Small intestine (tissue), 7 donors: ENCODE data around the gene PDXP. TPM values are rescaled to one million over a fixed set of nuclear protein-coding genes. Genes with fewer than 3 reads are reported as not detected.

Experiments used
- DNase-seq, 2 donors: peaks; one replicate each; pipeline versions ENCODE4 v3.0.0 to v3.0.0-alpha.2; 2013
- FAIRE-seq: peaks from 2 replicates; lab custom pipeline; 2012; peaks lifted over from hg19 to GRCh38; lab: Jason Lieb, UNC
- H3K27ac ChIP-seq, 3 donors: one replicate each; pipeline ENCODE4 v1.5.1; 2013; ENCODE audit warnings: low read length in 2 of 3, mild to moderate bottlenecking in 2 of 3, control low read depth in 1 of 3, inconsistent platforms in 1 of 3, low read depth in 1 of 3, moderate library complexity in 1 of 3
- H3K27me3 ChIP-seq, 3 donors: one replicate each; pipeline ENCODE4 v1.6.1; 2013; ENCODE audit warnings: low read length in 3 of 3, inconsistent platforms in 1 of 3; ENCODE audit not compliant: control insufficient read depth in 3 of 3, insufficient read depth in 3 of 3
- H3K36me3 ChIP-seq, 3 donors: one replicate each; pipeline ENCODE4 v1.6.1; 2013; ENCODE audit warnings: low read length in 3 of 3, inconsistent platforms in 1 of 3, low read depth in 1 of 3, mild to moderate bottlenecking in 1 of 3, moderate library complexity in 1 of 3; ENCODE audit not compliant: control insufficient read depth in 3 of 3, insufficient read depth in 2 of 3
- H3K4me1 ChIP-seq, 3 donors: one replicate each; pipeline ENCODE4 v1.6.1; 2013; ENCODE audit warnings: low read length in 2 of 3, inconsistent platforms in 1 of 3, low read depth in 1 of 3, mild to moderate bottlenecking in 1 of 3, moderate library complexity in 1 of 3; ENCODE audit not compliant: control insufficient read depth in 3 of 3, insufficient read depth in 2 of 3
- H3K4me3 ChIP-seq, 3 donors: one replicate each; pipeline ENCODE4 v1.5.1; 2013; ENCODE audit warnings: low read length in 3 of 3, control low read depth in 1 of 3, inconsistent platforms in 1 of 3, low read depth in 1 of 3, mild to moderate bottlenecking in 1 of 3, moderate library complexity in 1 of 3
- H3K9me3 ChIP-seq, 2 donors: one replicate each; pipeline ENCODE4 v1.6.1; 2013; ENCODE audit warnings: low read depth in 1 of 2, low read length in 1 of 2; ENCODE audit not compliant: control insufficient read depth in 2 of 2, insufficient read depth in 1 of 2
- WGBS, 3 donors: extraction: QIAGEN DNeasy Blood & Tissue Kit; methylation state at CpG; one replicate each; pipeline ENCODE4 v1.1.7; 2013; 5-methylcytosine and 5-hydroxymethylcytosine counted together
- polyA plus RNA-seq, 4 donors: library from polyadenylated mRNA; stranded (reverse) in 3 of 4; unstranded in 1 of 4; fragments of 200-250 nt in 3 of 4; fragments of 120-200 nt in 1 of 4; gene quantifications; one replicate each; pipeline versions ENCODE4 v1.2.1 to v1.2.3, GENCODE V29; 2013
- donor health status: healthy with polysubstance abuse.
- donor health status: control.
- donor health status: control.
- donor health status: Bipolar disorder and iron deficiency.
- donor health status: healthy.

Gene PDXP
- polyA plus RNA-seq, 4 donors, result 24.1 to 98.6 (median 57.3) TPM

GRCh38 chr22:37631448-37632173 is 26.9 kb upstream of the PDXP start:
- Histone ChIP-seq H3K4me1 (peaks cover 21 to 84% (median 25%) of the 10 kb centered on the region in 3 donors), H3K27ac (peak overlapping the region; percentile 27 to 96 (median 27)), H3K27me3 (no peaks in the 10 kb centered on the region), H3K4me3 (no peak overlapping the region), H3K9me3 (no peaks in the 10 kb centered on the region), H3K36me3 (peaks cover 0 to 83% (median 6%) of the 10 kb centered on the region in 3 donors)
- 66 to 80% (median 72%) methylated on average over 17 to 19 of the region's 19 CpGs for WGBS, 3 donors
- DNase-seq (peak in 1 of 2 donors; percentile 71), FAIRE-seq (no peak)

DNA sequence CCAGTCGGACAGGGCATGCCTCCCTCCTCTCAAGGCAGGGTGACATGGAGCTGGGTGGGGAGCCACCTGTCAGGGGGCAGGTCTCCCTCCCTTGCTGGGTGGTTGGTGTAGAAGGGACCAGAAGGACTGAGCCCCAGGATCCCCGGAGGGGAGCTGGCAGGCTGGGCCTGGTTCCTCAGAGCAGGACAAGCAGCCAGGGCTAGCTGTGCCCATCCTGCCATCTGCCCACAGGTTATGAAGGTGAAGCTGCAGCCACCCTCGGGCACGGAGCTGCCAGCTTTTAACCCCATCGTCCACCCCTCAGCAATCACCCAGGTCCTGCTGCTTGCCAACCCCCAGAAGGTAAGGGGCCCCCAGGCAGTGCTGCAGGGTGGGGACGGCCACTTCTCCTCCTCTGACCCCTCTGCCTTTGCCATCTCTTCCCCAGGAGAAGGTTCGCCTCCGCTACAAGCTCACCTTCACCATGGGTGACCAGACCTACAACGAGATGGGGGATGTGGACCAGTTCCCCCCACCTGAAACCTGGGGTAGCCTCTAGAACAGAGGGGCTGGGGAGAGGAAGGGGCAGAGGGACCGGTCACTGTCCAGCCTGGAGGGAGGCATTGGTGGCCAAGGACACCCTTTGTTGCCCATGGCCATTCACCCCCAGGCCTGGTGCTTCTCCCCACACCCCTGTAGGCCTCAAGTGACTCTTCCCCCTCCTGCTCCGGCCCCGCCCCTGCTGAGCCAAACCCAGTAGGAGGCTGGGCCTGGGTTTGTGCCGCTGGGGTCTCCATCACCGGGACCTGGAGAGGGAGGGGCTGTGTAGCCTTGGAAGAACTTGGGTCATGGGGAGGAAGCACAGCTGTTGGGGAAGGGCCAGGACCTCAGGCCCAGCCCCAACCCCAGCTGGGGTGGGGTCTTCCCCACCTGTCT is 26.1 kb upstream of the PDXP start:
- H3K27me3 ChIP-seq, result no peaks in the 10 kb centered on the region
- no peaks in the 10 kb centered on the region for H3K9me3 ChIP-seq
- DNase-seq (no peak), FAIRE-seq (no peak)
- H3K36me3 ChIP-seq, result peaks cover 0 to 82% (median 6%) of the 10 kb centered on the region in 3 donors
- WGBS, 3 donors, result 69 to 74% (median 69%) methylated on average over 14 of the region's 14 CpGs
- peak overlapping the region in 1 of 3 donors; percentile 4 for H3K4me3 ChIP-seq
- peaks cover 18 to 84% (median 29%) of the 10 kb centered on the region in 3 donors for H3K4me1 ChIP-seq
- H3K27ac ChIP-seq, result peak overlapping the region; percentile 52 to 96 (median 85)

DNA sequence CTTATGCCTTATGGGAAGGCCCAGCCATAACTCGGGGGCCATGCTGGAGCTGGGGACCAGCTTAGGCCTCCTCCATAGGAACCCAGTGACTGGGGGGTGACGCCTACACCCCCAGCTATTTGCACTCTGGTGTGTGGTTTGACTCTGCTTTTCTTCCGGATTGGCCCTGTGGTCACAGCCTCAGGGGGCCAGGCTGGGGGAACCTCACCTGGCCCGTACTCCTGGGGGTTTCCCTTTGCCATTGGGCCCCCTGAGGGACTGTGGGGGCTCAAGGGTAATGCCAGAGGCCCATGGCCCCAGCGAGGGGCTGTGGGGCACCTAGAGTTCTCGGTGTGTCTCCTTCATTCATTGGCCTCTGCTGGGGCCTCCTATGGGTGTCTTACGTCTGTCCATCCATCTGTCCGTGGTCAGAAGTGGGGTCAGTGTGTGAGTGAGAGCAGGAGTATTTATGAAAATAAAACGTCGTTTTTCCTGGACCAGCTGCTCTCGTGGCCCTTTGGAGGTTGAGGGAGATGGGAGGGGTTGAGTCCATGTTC is 25.4 kb upstream of the PDXP start:
- peaks cover 18 to 85% (median 34%) of the 10 kb centered on the region in 3 donors for H3K4me1 ChIP-seq
- WGBS, 3 donors, result 33 to 43% (median 34%) methylated on average over 10 to 11 of the region's 11 CpGs
- H3K36me3 ChIP-seq, result peaks cover 0 to 82% (median 6%) of the 10 kb centered on the region in 3 donors
- no peaks in the 10 kb centered on the region for H3K9me3 ChIP-seq
- DNase-seq (no peak), FAIRE-seq (no peak)
- H3K4me3 ChIP-seq, result peak overlapping the region in 1 of 3 donors; percentile 5
- no peaks in the 10 kb centered on the region for H3K27me3 ChIP-seq
- peak overlapping the region; percentile 84 to 96 (median 85) for H3K27ac ChIP-seq

DNA sequence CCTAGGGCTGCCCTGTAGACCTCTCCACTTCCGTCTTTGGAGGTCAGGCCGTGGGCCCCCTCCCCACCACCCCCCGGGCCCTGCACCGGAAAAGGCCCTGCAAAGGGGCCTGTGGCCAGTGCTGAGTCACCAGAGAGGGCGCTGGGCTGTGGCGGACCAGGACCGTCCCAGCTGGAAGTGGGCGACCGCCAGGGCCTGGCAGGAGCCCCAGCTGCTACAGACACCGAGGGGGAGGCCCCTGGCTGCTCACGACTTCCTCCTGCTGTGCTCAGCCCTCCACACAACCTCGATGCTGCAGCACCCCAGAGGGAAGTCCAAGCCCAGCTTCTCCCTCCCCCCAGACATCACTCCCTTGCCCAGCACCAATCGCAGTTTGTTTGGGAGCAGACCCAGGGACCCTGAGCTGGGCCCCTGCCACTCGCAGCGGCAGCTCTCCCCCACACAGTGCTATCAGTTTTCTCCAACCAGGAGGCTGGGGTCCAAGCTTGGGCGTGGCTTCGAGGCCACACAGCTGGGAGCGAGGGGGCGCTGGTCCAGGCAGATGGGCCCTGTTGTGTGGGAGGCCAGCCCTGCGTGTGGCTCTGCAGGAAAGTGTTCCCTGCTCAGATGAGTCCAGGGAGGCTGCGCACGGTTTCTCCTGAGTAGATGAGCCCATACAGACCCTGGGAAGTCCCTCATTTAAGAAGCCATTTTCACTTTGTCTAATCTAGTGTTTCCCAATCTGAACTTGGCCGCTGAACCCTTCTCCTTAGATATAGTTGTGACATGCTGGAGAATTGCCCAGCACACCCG is 24.7 kb upstream of the PDXP start:
- Histone ChIP-seq H3K27ac (peak overlapping the region; percentile 84 to 96 (median 85)), H3K9me3 (no peaks in the 10 kb centered on the region), H3K27me3 (no peaks in the 10 kb centered on the region), H3K4me1 (peaks cover 18 to 90% (median 34%) of the 10 kb centered on the region in 3 donors), H3K4me3 (peak overlapping the region in 1 of 3 donors; percentile 5), H3K36me3 (peaks cover 0 to 77% (median 6%) of the 10 kb centered on the region in 3 donors)
- 5 to 14% (median 6%) methylated on average over 22 to 24 of the region's 24 CpGs for WGBS, 3 donors
- FAIRE-seq, result no peak
- peak; percentile 59 to 87 for DNase-seq

GRCh38 chr22:37634417-37634924 is 24.1 kb upstream of the PDXP start:
- FAIRE-seq (no peak), DNase-seq (peak in 1 of 2 donors; percentile 64)
- Histone ChIP-seq H3K27ac (peak overlapping the region; percentile 84 to 96 (median 85)), H3K36me3 (peaks cover 0 to 70% (median 4%) of the 10 kb centered on the region in 3 donors), H3K27me3 (no peaks in the 10 kb centered on the region), H3K4me3 (peak overlapping the region in 1 of 3 donors; percentile 30), H3K9me3 (no peaks in the 10 kb centered on the region), H3K4me1 (peaks cover 18 to 94% (median 34%) of the 10 kb centered on the region in 3 donors)
- WGBS, 3 donors, result 23 to 36% (median 23%) methylated on average over 8 of the region's 8 CpGs

- peaks cover 18 to 89% (median 34%) of the 10 kb centered on the region in 3 donors for H3K4me1 ChIP-seq
- WGBS, 3 donors, result 79 to 88% (median 85%) methylated on average over 7 of the region's 7 CpGs
- peaks cover 0 to 64% (median 0%) of the 10 kb centered on the region in 3 donors for H3K36me3 ChIP-seq
- no peaks in the 10 kb centered on the region for H3K27me3 ChIP-seq
- peak overlapping the region; percentile 84 to 96 (median 85) for H3K27ac ChIP-seq
- H3K9me3 ChIP-seq, result no peaks in the 10 kb centered on the region
- FAIRE-seq, result no peak
- DNase-seq, result no peak
- H3K4me3 ChIP-seq, result peak overlapping the region in 1 of 3 donors; percentile 30
Measured at GRCh38 chr22:37635157-37635556, 23.4 kb upstream of the PDXP start.

GRCh38 chr22:37636186-37636948 is 22.2 kb upstream of the PDXP start:
- H3K4me1 ChIP-seq, result peaks cover 18 to 85% (median 33%) of the 10 kb centered on the region in 3 donors
- no peaks in the 10 kb centered on the region for H3K27me3 ChIP-seq
- H3K27ac ChIP-seq, result peak overlapping the region; percentile 55 to 96 (median 72)
- WGBS, 3 donors, result 45 to 54% (median 49%) methylated on average over 6 of the region's 6 CpGs
- peaks cover 0 to 56% (median 0%) of the 10 kb centered on the region in 3 donors for H3K36me3 ChIP-seq
- FAIRE-seq, result no peak
- DNase-seq, result peak; percentile 36 to 57
- no peaks in the 10 kb centered on the region for H3K9me3 ChIP-seq
- H3K4me3 ChIP-seq, result no peak overlapping the region
